Activated T-cell treated with anti-CD3 and anti-CD28 coated beads, Interleukin-2, amount 50 U/mL, for 72 hours (primary cell): ENCODE data around the gene KIF20B. TPM values are rescaled to one million over a fixed set of nuclear protein-coding genes. Genes with fewer than 3 reads are reported as not detected.
"Not testable (repeated sequence)": the region's sequence is repeated elsewhere in the genome, so short reads cannot be mapped to it uniquely, and the experiment has no call there.

Experiments
- ATAC-seq, 2 donors: fragments of 150-1000 bp; cut with Tn5 transposase; replicated peaks in 1 of 2; 2 replicates each; pipeline ENCODE4 v1.10.0; 2021; ENCODE audit warnings: moderate library complexity in 2 of 2, mild to moderate bottlenecking in 1 of 2
- DNase-seq, 2 donors: peaks; one replicate each; pipeline ENCODE4 v3.0.0; 2021 to 2022; ENCODE audit warnings: mixed read lengths in 1 of 2
- H3K27ac Mint-ChIP-seq: one replicate; pipeline ENCODE4 v1.8.0; 2022; ENCODE audit warnings: mild to moderate bottlenecking, moderate library complexity, mixed read lengths
- H3K27me3 Mint-ChIP-seq: one replicate; pipeline ENCODE4 v1.8.0; 2022; ENCODE audit warnings: low read depth, mixed read lengths
- H3K36me3 Mint-ChIP-seq, 2 donors: one replicate each; pipeline ENCODE4 v1.8.0; 2022; ENCODE audit warnings: mixed read lengths in 2 of 2, mild to moderate bottlenecking in 1 of 2; ENCODE audit not compliant: insufficient read depth in 2 of 2
- H3K4me1 Mint-ChIP-seq: one replicate; pipeline ENCODE4 v1.8.0; 2022; ENCODE audit warnings: low read depth, mixed read lengths
- H3K4me3 Mint-ChIP-seq, 2 donors: one replicate each; pipeline ENCODE4 v1.8.0; 2022; ENCODE audit warnings: mild to moderate bottlenecking in 2 of 2, mixed read lengths in 2 of 2, moderate library complexity in 2 of 2
- H3K9me3 Mint-ChIP-seq, 2 donors: one replicate each; pipeline ENCODE4 v1.8.0; 2022; ENCODE audit warnings: mixed read lengths in 2 of 2
- total RNA-seq, 2 donors: library from RNA; stranded (reverse); gene quantifications; one replicate each; pipeline ENCODE4 v1.2.3, GENCODE V29; 2022

The KIF20B gene
- total RNA-seq, 2 donors from 2014 or later: 54.0 to 58.4 TPM

DNA sequence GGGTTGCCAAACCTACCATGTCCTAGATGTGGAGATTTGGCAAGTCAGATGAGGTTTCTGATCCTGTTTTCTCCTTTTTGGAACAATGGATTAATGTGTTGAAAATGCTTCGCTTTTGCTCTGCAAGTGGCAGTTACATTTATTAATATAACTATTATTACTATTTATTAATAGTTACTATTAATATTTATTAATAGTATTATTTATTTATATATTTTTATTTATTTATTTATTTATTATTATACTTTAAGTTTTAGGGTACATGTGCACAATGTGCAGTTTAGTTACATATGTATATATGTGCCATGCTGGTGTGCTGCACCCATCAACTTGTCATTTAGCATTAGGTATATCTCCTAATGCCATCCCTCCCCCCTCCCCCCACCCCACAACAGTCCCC lies 62.3 kb downstream of the KIF20B start:
- H3K9me3 Mint-ChIP-seq, H3K4me3 Mint-ChIP-seq, H3K4me1 Mint-ChIP-seq, H3K27ac Mint-ChIP-seq, DNase-seq, H3K27me3 Mint-ChIP-seq, ATAC-seq: not testable (repeated sequence)
- H3K36me3 Mint-ChIP-seq: peaks cover 14 to 42% of the 10 kb centered on the region in 2 donors

DNA sequence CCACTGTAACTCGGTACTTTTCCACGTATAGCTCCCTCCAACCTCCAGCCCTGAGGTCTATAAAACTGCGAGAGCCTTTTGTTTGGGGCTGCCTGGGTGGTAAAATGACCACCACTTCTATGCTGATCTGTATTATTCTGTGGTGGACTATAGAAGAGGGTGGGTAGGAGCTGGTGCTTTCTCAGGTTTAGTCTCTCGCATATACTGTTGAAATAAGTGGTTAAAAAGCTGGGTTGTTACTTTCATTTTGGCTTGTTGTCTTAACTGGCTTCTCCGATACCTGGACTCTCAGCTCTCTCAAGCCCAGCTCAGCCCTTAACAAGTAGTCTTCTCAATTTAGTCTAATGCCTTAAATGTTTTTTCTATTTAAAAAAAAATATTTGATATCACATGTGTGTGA lies 70.3 kb downstream of the KIF20B start:
- ATAC-seq (no peak), DNase-seq (no peak)
- H3K9me3 Mint-ChIP-seq: no peaks in the 10 kb centered on the region
- H3K36me3 Mint-ChIP-seq: peaks cover 17 to 26% of the 10 kb centered on the region in 2 donors
- H3K27me3 Mint-ChIP-seq: no peaks in the 10 kb centered on the region
- H3K4me1 Mint-ChIP-seq: peaks cover 13% of the 10 kb centered on the region
- H3K4me3 Mint-ChIP-seq: no peak overlapping the region
- H3K27ac Mint-ChIP-seq: no peak overlapping the region

DNA sequence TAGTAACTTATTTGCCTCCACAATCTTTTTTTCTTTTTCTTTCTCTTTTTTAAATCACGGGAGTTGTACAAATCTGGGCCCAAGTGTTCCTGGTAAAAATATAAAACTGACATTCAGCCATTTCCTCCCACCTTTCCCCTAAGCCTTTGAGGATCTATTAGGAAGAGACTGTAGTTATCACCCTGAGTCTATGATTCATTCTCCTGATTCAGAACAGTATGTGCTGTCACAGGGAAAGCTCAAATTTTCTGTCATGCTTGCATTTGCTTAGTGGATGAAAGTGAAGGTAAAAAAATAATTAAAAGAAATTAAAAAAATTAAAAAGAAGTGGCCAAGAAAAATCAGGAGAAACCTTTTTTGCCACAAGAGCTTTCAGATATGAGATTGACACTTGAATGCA lies 71.7 kb downstream of the KIF20B start:
- Mint-ChIP-seq H3K27ac (no peak overlapping the region), H3K36me3 (peaks cover 17 to 34% of the 10 kb centered on the region in 2 donors), H3K9me3 (no peaks in the 10 kb centered on the region), H3K4me1 (peaks cover 13% of the 10 kb centered on the region), H3K27me3 (no peaks in the 10 kb centered on the region), H3K4me3 (no peak overlapping the region)
- DNase-seq (no peak), ATAC-seq (no peak)

DNA sequence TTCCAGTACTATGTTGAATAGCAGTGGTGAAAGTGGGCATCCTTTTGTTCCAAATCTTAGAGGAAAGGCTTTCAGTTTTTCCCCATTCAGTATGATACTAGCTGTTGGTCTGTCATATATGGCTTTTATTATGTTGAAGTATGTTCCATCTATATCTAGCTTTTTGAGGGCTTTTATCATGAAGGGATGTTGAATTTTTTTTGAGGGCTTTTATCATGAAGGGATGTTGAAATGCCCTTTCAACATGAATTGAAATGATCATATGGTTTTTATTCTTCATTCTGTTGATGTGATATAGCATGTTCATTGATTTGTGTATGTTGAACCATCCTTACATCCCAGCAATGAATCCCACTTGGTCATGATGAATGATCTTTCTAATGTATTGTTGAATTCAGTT lies 75.3 kb downstream of the KIF20B start:
- DNase-seq (no peak), ATAC-seq (no peak)
- peaks cover 10 to 21% of the 10 kb centered on the region in 2 donors for H3K36me3 Mint-ChIP-seq
- H3K4me3 Mint-ChIP-seq: no peak overlapping the region
- no peak overlapping the region for H3K27ac Mint-ChIP-seq
- no peaks in the 10 kb centered on the region for H3K9me3 Mint-ChIP-seq
- H3K27me3 Mint-ChIP-seq: no peaks in the 10 kb centered on the region
- no peaks in the 10 kb centered on the region for H3K4me1 Mint-ChIP-seq

DNA sequence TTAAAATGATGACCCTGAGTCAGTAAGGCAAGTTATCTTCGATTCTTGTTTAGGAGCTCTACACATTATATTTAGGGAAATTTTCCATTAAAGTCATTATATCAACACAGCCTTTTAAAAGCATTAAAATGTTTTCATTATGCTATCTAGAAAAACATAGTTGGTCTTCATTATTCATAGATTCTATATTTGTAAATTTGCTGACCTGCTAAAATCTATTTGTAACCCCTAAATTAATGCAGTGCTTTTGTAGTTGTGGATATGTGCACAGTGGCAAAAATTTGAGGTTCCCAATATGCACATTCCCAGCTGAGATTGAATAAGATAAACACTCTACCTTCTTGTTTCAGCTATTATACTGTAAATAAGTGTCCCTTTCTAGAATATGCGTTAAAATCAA lies 81.1 kb downstream of the KIF20B start:
- ATAC-seq: no peak
- Mint-ChIP-seq H3K4me3 (no peak overlapping the region), H3K27me3 (no peaks in the 10 kb centered on the region), H3K9me3 (no peaks in the 10 kb centered on the region), H3K36me3 (peaks cover 5% of the 10 kb centered on the region in 2 donors), H3K27ac (no peak overlapping the region), H3K4me1 (no peaks in the 10 kb centered on the region)
- DNase-seq: no peak

DNA sequence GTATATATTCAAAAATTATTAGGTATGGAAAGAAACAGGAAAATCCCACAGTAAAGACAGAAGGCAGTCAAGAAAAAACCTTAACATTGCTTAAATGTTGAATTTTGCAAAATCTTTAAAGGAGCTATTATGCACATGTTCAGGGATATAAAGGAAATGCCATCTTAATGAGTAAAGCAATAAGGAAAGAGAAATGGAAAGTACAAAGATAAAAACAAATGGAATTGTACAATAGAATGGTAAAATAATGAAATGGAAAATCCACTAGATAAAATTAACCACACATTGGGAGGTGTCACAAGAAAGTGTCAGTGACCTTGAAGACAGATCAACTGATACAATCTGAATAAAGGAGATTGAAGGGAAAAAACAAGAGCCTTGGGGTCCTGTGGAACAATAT lies 82.0 kb downstream of the KIF20B start:
- peaks cover 2% of the 10 kb centered on the region in 2 donors for H3K36me3 Mint-ChIP-seq
- H3K27ac Mint-ChIP-seq: no peak overlapping the region
- no peaks in the 10 kb centered on the region for H3K9me3 Mint-ChIP-seq
- DNase-seq: no peak
- no peaks in the 10 kb centered on the region for H3K27me3 Mint-ChIP-seq
- no peak overlapping the region for H3K4me3 Mint-ChIP-seq
- no peaks in the 10 kb centered on the region for H3K4me1 Mint-ChIP-seq
- ATAC-seq: no peak

DNA sequence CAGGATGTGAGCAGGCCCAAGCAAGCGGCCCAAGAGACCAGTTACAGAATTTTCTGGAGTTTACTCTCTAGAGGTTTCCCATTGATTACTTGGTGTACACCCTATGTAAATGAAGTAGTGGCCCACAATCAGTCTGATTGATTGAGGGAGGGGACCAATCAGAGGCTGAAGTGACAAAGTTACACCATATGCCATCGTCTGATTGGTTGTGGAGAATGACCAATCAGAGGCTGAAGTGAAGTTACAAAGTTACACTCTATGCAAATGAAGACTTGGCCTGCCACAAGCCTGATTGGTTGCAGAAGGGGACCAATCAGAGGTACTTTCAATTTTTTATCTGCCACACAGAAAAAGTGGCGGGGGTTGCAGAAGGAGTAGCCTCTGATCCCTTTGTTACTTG lies 83.7 kb downstream of the KIF20B start:
- Mint-ChIP-seq H3K27ac (no peak overlapping the region), H3K4me3 (no peak overlapping the region), H3K27me3 (no peaks in the 10 kb centered on the region)

DNA sequence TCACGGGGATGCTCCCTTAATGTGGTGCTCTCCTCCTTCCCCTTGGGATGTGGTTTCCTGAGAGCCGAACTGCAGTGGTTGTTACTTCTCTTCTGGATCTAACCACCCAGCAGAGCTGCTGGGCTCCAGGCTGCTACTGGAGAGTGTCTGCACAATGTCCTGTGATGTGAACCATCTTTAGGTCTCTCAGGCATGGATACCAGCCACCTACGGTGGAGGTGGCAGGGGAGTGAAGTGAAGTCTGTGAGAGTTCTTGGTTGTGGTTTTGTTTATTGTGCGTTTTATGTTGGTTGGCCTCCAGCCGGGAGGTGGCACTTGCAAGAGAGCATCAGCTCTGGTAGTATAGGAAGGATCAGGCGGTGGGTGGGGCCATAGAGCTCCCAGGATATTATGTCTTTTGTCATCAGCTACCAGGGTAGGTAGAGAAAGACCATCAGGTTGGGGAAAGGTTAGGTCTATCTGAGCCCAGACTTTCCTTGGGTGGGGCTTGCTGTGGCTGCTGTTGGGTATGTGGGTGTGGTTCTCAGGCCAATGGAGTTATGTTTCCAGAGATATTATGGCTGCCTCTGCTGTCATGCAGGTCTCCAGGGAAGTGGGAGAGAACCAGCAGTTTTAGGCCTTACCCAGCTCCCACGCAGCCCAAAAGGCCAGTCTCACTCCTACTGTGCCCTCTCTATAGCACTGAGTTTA lies 87.9 kb downstream of the KIF20B start:
- peak; percentile 36 to 48 for ATAC-seq
- H3K27me3 Mint-ChIP-seq: peaks cover 6% of the 10 kb centered on the region
- H3K27ac Mint-ChIP-seq: no peak overlapping the region
- no peak for DNase-seq
- no peak overlapping the region for H3K4me3 Mint-ChIP-seq
- H3K36me3 Mint-ChIP-seq: no peaks in the 10 kb centered on the region
- no peaks in the 10 kb centered on the region for H3K4me1 Mint-ChIP-seq
- H3K9me3 Mint-ChIP-seq: no peaks in the 10 kb centered on the region

More for the DNA sequence above, 83.7 kb downstream of the KIF20B start:
- no peak for ATAC-seq
- Mint-ChIP-seq H3K4me1 (no peaks in the 10 kb centered on the region), H3K9me3 (no peaks in the 10 kb centered on the region), H3K36me3 (peaks cover 0 to 2% of the 10 kb centered on the region in 2 donors)
- DNase-seq: no peak

DNA sequence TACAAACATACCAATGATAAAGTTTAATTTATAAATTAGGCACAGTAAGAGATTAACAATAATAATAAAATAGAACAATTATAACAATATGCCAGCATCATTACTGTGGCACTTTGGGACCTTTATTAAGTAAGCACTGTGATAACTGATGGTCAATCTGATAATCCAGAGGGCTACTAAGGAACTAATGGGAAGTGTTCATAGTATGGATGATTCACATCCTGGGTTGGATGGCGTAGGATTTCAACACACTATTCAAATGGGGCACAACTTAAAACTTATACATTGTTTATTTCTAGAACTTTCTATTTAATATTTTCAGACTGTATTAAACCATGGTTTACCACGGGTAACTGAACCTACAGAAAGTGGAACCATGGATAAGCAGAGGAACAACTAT lies 90.8 kb downstream of the KIF20B start:
- ATAC-seq (no peak), DNase-seq (no peak)
- Mint-ChIP-seq H3K27me3 (peaks cover 6% of the 10 kb centered on the region), H3K36me3 (no peaks in the 10 kb centered on the region), H3K4me1 (no peaks in the 10 kb centered on the region), H3K27ac (no peak overlapping the region), H3K9me3 (no peaks in the 10 kb centered on the region), H3K4me3 (no peak overlapping the region)

DNA sequence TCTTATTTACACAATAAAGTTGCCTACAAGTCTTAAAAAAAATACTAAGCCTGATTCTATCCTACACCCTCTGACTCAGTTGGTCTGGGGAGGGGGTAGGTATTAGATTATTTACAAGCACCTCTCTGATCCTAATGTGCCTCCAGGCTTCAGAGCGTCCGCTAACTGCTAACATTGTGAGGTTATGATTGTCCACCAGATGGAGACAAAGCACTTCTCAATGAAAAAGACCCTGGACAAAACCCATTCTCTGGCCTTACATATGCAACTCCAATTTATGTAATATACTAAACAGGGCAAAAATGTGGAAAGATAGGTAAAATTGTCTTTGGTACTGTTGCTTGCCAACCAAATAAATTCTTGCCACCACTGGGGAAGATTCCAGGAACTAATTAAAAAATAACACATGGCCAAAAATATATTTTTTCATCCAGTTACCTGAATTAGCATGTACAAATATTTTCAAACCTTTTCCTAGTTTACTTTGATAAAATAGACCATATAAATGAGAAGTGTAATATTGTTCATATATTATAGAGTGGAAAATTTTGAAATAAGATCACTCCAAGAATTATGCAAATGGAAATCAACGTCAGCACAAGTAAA lies 92.4 kb downstream of the KIF20B start:
- peak; percentile 39 to 60 for ATAC-seq
- H3K4me1 Mint-ChIP-seq: no peaks in the 10 kb centered on the region
- H3K27me3 Mint-ChIP-seq: peaks cover 6% of the 10 kb centered on the region
- no peak overlapping the region for H3K27ac Mint-ChIP-seq
- H3K36me3 Mint-ChIP-seq: no peaks in the 10 kb centered on the region
- no peaks in the 10 kb centered on the region for H3K9me3 Mint-ChIP-seq
- H3K4me3 Mint-ChIP-seq: no peak overlapping the region
- DNase-seq: peak; percentile 26 to 50

DNA sequence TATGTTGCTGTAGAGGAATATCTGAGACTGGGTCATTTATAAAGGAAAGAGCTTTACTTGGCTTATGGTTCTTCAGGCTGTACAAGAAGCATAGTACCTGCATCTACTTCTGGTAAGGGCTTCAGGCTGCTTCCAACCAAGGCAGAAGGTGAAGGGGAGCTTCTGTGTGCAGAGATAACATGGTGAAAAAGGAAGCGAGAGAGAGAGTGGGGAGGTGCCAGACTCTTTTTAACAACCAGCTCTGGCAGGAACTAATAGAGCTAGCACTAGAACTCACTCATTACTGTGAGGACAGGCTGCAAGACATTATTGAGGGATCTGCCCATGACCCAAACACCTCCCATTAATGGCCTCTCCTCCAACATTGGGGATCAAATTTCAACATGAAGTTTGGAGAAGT lies 94.5 kb downstream of the KIF20B start:
- ATAC-seq: no peak

DNA sequence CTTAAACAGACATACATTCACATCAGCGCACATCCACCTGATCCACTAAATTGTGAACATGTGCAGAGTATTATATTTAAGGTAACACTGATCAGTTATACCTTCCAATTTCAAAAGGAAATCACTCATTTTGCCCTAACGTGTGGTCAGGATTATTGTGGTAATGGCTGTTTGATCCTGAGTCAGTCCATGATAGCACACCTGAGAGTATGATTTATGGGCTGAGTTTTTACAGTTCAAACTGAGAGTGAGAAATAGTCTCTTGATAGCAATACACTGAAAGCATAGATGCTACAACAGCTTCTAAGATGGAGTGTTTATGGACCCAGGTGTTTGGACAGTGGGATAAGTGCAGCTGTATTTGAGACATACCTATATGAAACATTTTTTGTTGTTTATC lies 96.7 kb downstream of the KIF20B start:
- Mint-ChIP-seq H3K4me1 (no peaks in the 10 kb centered on the region), H3K27me3 (peaks cover 28% of the 10 kb centered on the region), H3K27ac (no peak overlapping the region), H3K4me3 (no peak overlapping the region), H3K36me3 (no peaks in the 10 kb centered on the region), H3K9me3 (no peaks in the 10 kb centered on the region)
- DNase-seq: no peak
- ATAC-seq: peak; percentile 79 to 81

More for the DNA sequence above, 94.5 kb downstream of the KIF20B start:
- DNase-seq: no peak
- Mint-ChIP-seq H3K9me3 (no peaks in the 10 kb centered on the region), H3K4me1 (no peaks in the 10 kb centered on the region), H3K4me3 (no peak overlapping the region), H3K27me3 (peaks cover 20% of the 10 kb centered on the region), H3K27ac (no peak overlapping the region), H3K36me3 (no peaks in the 10 kb centered on the region)

DNA sequence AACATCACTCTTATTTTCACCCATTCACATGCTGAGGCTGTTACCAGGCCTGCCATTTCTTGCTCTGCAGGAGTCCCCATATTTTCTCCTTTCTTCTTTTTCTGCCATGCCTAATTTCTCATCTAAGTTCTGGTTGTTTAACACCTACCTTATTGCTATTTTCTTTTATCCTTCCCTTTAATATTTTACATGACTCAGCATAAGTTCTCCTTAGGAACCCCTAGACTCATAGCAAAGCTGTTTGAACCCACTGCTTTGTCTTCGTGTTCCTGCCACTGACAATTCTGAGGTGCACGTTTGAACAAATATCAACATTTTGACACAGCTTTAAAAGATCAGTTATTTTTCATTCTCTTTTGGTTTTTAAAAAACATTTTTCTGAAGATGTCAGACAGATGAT lies 98.2 kb downstream of the KIF20B start:
- no peak for ATAC-seq
- H3K4me3 Mint-ChIP-seq: no peak overlapping the region
- peaks cover 8% of the 10 kb centered on the region for H3K4me1 Mint-ChIP-seq
- H3K27me3 Mint-ChIP-seq: peaks cover 36% of the 10 kb centered on the region
- no peak for DNase-seq
- no peaks in the 10 kb centered on the region for H3K9me3 Mint-ChIP-seq
- no peak overlapping the region for H3K27ac Mint-ChIP-seq
- H3K36me3 Mint-ChIP-seq: no peaks in the 10 kb centered on the region

DNA sequence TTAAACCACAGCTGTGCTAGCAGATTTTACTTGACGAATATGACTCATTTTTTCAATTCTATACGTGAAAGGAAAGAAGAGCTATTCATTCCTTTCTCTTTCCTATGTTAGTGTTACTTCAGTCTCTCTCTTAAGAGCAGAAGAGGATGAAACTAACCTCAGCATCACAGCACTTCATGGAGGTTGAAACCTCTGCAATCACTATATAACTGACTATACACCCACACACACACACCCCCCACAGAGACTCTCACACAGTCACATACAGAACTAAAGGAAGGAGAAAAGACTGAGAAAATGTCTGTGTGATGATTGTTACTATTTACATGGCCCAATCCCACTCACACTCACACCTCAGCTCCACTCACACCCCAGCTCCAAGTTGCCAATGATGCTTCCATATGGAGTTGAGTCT lies 104.2 kb downstream of the KIF20B start:
- peak overlapping the region; percentile 30 for H3K27ac Mint-ChIP-seq
- peak; percentile 71 to 72 for DNase-seq
- H3K9me3 Mint-ChIP-seq: no peaks in the 10 kb centered on the region

More for the DNA sequence above, 104.2 kb downstream of the KIF20B start:
- peaks cover 26% of the 10 kb centered on the region for H3K4me1 Mint-ChIP-seq
- H3K27me3 Mint-ChIP-seq: peaks cover 53% of the 10 kb centered on the region
- peak overlapping the region; percentile 3 to 16 for H3K4me3 Mint-ChIP-seq
- peak; percentile 100 for ATAC-seq
- no peaks in the 10 kb centered on the region for H3K36me3 Mint-ChIP-seq
